ENCODE results near the gene KLHL3. TPM values are rescaled to one million over a fixed set of nuclear protein-coding genes. Genes with fewer than 3 reads are reported as not detected.

KLHL3 gene
- total and polyA plus RNA-seq, 9 donors = 2.6 to 4.8 (median 4.0) TPM

DNA sequence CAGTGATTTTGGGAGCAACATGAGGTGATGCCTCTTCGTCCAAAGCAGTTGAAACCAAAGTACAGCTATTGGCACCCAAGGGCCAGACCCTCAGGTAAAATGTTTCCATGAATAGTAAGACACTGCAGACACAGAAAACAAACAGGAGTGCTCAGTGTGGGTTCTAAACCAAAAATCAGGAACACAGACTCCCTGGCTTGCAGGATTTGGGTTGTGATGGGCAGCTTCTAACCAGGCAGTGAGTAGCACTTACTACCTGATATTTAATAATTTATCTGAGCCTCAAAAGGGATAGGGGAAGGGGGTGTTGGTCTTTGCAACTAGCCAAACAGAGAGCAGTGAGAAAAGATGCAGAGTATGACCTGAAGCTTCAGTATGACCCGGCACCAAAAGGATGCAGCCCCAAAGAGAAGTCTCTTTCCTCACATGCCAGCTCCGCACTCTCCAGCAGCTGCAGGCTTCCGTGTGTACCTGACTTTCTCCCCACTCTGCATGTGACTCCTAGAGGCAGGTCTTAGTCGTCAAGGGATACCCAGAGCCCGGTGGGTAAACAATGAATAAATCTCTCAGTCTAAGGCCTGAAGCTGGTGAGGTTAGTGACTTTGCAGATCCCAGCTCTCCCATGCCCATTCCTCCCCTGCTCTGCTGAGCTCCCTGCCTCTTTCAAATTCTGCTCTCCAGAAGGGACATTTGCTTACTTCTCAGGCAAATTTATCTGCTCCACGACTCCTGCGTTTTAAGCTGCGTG, 131.4 kb downstream of the KLHL3 start:
- Histone ChIP-seq H3K36me3 (ENCODE audit: control insufficient read depth, insufficient read depth, low read length) (no peaks in the 10 kb centered on the region), H3K4me1 (ENCODE audit: control insufficient read depth, insufficient read depth, low read length) (no peaks in the 10 kb centered on the region), H3K27me3 (ENCODE audit: control insufficient read depth, insufficient read depth, low read length) (no peaks in the 10 kb centered on the region), H3K27ac (ENCODE audit: low read length) (no peak overlapping the region), H3K4me3 (ENCODE audit: low read length) (no peak overlapping the region), H3K9me3 (replicated peaks; ENCODE audit: control insufficient read depth, low read depth, low read length) (no peaks in the 10 kb centered on the region)
- WGBS (ENCODE audit: insufficient coverage) = 41% methylated on average over 5 of the region's 9 CpGs
- DNase-seq = no peak

DNA sequence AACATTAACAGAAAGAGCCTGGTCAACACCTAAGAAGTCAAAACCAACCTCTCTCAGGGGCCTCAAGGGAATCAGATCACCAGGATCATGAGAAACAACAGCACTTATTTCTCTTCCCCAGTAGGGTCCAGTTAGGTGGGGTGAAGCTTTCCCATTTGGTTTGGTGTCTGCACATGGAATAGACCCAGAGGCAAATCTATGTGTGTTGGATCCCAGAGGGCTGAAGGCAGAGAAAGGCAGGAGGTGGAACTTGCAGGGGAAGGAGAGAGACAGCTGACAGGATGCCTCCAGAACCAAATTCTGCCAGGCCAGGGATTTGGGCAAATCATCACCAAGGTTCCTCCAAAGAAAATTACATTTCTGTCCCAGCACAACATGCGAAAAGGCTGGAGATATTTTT, 132.0 kb downstream of the KLHL3 start:
- no peak for DNase-seq
- no peaks in the 10 kb centered on the region for H3K27me3 ChIP-seq (ENCODE audit: control insufficient read depth, insufficient read depth, low read length)
- WGBS (ENCODE audit: insufficient coverage) = no CpG with 5 or more reads among the region's 1 CpG

DNA sequence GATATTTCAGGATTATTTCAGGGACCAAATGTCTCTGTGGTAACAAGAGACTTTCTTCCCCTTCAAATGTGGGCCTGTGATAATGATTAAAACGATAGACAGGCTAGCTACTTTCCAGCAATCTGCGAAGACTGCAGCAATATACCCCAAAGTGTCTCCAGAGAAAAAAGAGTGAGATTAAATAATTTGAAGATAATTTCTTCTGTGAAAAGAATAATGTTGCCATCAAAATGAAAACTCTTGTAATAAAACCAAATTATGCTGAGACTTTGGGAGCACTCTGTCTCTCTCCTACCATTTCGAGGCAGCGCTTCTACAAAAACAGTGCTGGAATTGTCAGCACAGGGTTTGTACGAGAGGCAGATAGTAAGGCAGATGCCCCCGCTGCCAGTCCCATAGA, 132.5 kb downstream of the KLHL3 start:
- 84% methylated on average over 4 of the region's 6 CpGs for WGBS (ENCODE audit: insufficient coverage)
- no peaks in the 10 kb centered on the region for H3K36me3 ChIP-seq (ENCODE audit: control insufficient read depth, insufficient read depth, low read length)
- no peaks in the 10 kb centered on the region for H3K9me3 ChIP-seq (replicated peaks; ENCODE audit: control insufficient read depth, low read depth, low read length)
- no peaks in the 10 kb centered on the region for H3K27me3 ChIP-seq (ENCODE audit: control insufficient read depth, insufficient read depth, low read length)
- H3K27ac ChIP-seq (ENCODE audit: low read length) = no peak overlapping the region
- no peak for DNase-seq
- no peak overlapping the region for H3K4me3 ChIP-seq (ENCODE audit: low read length)
- no peaks in the 10 kb centered on the region for H3K4me1 ChIP-seq (ENCODE audit: control insufficient read depth, insufficient read depth, low read length)

More for the DNA sequence above, 132.0 kb downstream of the KLHL3 start:
- Histone ChIP-seq H3K9me3 (replicated peaks; ENCODE audit: control insufficient read depth, low read depth, low read length) (no peaks in the 10 kb centered on the region), H3K36me3 (ENCODE audit: control insufficient read depth, insufficient read depth, low read length) (no peaks in the 10 kb centered on the region), H3K4me3 (ENCODE audit: low read length) (no peak overlapping the region), H3K4me1 (ENCODE audit: control insufficient read depth, insufficient read depth, low read length) (no peaks in the 10 kb centered on the region), H3K27ac (ENCODE audit: low read length) (no peak overlapping the region)

DNA sequence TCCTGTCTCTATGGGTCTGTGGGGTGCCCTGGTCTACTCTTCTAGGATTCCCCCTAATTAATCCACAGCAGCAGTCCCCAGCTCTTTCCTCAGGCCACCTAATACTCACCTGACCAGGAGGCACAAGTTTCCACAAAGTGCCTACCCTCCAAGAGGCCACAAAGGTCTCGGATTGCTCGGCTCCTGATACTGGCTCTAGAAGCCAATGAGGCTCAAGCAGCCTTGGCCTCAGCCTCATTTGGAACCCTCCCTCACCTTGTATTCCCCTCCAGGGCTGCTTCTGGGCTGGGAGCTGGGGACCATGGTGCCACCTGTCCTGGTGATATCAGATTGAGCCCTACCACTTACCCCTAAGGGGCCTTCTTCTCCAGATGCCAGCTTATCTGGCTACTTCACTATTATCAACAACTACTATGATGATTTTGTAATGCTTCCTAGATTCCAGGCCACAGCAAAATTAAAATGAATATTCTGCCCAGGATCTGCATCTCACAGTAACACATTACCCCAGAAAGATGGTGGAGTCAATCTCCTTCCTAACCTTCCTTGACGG, 133.1 kb downstream of the KLHL3 start:
- H3K36me3 ChIP-seq (ENCODE audit: control insufficient read depth, insufficient read depth, low read length) = no peaks in the 10 kb centered on the region

DNA sequence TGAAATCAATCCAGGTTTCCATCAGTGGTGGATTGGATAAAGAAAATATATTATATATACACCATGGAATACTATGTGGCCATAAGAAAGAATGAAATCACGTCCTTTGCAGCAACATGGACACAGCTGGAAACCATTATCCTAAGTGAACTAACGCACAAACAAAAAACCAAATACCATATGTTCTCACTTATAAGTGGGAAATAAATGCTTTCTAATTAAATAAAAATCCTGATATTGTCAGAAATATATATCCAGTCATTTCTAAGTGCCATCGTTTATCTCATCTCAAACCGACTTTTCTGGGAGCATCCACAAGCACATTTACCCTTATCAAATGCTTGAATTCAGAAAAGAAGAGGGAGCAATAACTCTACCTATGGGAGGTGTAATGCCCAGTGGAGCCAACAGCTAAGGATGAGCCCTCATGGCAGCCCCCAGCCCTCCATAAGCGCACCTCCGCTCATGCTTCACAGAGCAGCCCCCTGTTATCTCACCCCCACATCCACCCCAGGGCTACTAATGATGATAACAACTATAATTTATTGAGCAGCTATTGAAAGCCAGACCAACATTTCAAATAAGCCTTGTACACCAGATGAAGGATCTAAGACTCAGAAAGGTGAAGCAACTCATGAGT, 135.0 kb downstream of the KLHL3 start:
- no peaks in the 10 kb centered on the region for H3K27me3 ChIP-seq (ENCODE audit: control insufficient read depth, insufficient read depth, low read length)
- no CpG with 5 or more reads among the region's 6 CpGs for WGBS (ENCODE audit: insufficient coverage)

More for the DNA sequence above, 133.1 kb downstream of the KLHL3 start:
- H3K9me3 ChIP-seq (replicated peaks; ENCODE audit: control insufficient read depth, low read depth, low read length) = no peaks in the 10 kb centered on the region
- H3K27me3 ChIP-seq (ENCODE audit: control insufficient read depth, insufficient read depth, low read length) = no peaks in the 10 kb centered on the region
- no peak overlapping the region for H3K27ac ChIP-seq (ENCODE audit: low read length)
- no peak for DNase-seq
- 94% methylated on average over 2 of the region's 3 CpGs for WGBS (ENCODE audit: insufficient coverage)
- no peak overlapping the region for H3K4me3 ChIP-seq (ENCODE audit: low read length)
- H3K4me1 ChIP-seq (ENCODE audit: control insufficient read depth, insufficient read depth, low read length) = no peaks in the 10 kb centered on the region

DNA sequence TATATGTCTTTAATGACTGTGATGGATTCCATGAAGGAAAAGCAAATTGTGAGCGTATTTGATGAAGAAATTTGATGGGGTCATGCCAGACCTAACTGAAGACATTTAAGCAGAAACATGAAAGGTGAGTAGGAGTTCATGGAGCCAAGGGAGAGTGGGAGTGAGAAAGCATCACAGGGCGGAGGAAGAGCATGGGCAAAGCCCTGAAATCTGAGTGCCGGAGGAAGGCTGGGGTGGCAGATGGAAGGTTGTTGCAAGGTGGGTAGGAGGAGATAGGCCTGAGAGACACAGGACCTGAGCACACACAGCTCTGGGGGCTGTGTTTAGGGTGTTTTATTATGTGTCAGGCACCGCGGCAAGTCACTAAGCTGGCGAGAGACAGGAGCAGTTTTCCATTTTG, 136.4 kb downstream of the KLHL3 start:
- H3K4me1 ChIP-seq (ENCODE audit: control insufficient read depth, insufficient read depth, low read length) = peaks cover 5% of the 10 kb centered on the region
- no peak overlapping the region for H3K27ac ChIP-seq (ENCODE audit: low read length)
- H3K36me3 ChIP-seq (ENCODE audit: control insufficient read depth, insufficient read depth, low read length) = no peaks in the 10 kb centered on the region
- WGBS (ENCODE audit: insufficient coverage) = 77% methylated on average over 6 of the region's 6 CpGs
- no peaks in the 10 kb centered on the region for H3K9me3 ChIP-seq (replicated peaks; ENCODE audit: control insufficient read depth, low read depth, low read length)
- DNase-seq = no peak
- no peaks in the 10 kb centered on the region for H3K27me3 ChIP-seq (ENCODE audit: control insufficient read depth, insufficient read depth, low read length)
- H3K4me3 ChIP-seq (ENCODE audit: low read length) = no peak overlapping the region

More for the DNA sequence above, 135.0 kb downstream of the KLHL3 start:
- Histone ChIP-seq H3K36me3 (ENCODE audit: control insufficient read depth, insufficient read depth, low read length) (no peaks in the 10 kb centered on the region), H3K4me1 (ENCODE audit: control insufficient read depth, insufficient read depth, low read length) (peaks cover 5% of the 10 kb centered on the region), H3K4me3 (ENCODE audit: low read length) (no peak overlapping the region), H3K27ac (ENCODE audit: low read length) (no peak overlapping the region), H3K9me3 (replicated peaks; ENCODE audit: control insufficient read depth, low read depth, low read length) (no peaks in the 10 kb centered on the region)
- DNase-seq = peak; percentile 37

DNA sequence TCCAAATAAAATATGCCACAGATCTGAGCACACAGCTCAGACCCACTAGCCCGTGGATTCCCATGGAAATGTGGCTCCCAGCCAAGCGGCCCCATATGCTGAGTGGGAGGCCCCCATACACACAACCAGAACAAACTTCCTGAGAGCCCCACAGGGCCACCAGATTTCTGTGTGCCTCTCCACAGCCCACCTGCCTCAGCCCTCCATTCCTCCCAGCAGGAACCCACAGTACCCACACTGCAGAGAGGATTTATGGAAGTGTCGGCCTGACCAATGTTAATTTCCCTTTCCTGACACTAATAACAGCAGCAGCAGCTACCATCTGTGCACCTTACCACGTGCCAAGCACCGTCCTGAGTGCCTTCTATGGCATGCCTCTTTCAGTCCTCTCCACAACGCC, 137.5 kb downstream of the KLHL3 start:
- Histone ChIP-seq H3K36me3 (ENCODE audit: control insufficient read depth, insufficient read depth, low read length) (no peaks in the 10 kb centered on the region), H3K4me1 (ENCODE audit: control insufficient read depth, insufficient read depth, low read length) (peaks cover 5% of the 10 kb centered on the region), H3K4me3 (ENCODE audit: low read length) (no peak overlapping the region), H3K27me3 (ENCODE audit: control insufficient read depth, insufficient read depth, low read length) (no peaks in the 10 kb centered on the region), H3K27ac (ENCODE audit: low read length) (no peak overlapping the region), H3K9me3 (replicated peaks; ENCODE audit: control insufficient read depth, low read depth, low read length) (no peaks in the 10 kb centered on the region)
- no peak for DNase-seq
- WGBS (ENCODE audit: insufficient coverage) = 35% methylated on average over 6 of the region's 6 CpGs

DNA sequence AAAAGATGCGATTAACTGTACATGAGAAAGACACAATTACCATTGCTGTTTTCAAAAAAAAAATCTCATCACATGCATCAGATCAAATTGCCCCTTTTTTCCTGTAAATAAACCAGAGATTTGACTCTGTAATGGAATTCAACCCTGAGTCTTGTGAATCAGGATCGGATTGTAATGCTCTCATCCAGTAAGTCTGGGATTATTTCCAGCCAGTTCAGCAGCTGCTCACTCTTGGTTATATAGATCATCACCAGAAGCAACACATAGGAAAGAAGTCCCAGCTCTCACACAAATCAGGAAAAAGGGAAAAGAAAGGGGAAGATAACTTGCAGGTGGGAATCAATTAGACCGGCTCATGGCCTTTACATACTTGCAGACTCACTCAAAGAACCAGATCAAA, 138.9 kb downstream of the KLHL3 start:
- no peaks in the 10 kb centered on the region for H3K36me3 ChIP-seq (ENCODE audit: control insufficient read depth, insufficient read depth, low read length)
- peak; percentile 88 for DNase-seq
- H3K27ac ChIP-seq (ENCODE audit: low read length) = no peak overlapping the region
- no CpG with 5 or more reads among the region's 3 CpGs for WGBS (ENCODE audit: insufficient coverage)
- peaks cover 3% of the 10 kb centered on the region for H3K9me3 ChIP-seq (replicated peaks; ENCODE audit: control insufficient read depth, low read depth, low read length)
- H3K4me3 ChIP-seq (ENCODE audit: low read length) = no peak overlapping the region
- no peaks in the 10 kb centered on the region for H3K27me3 ChIP-seq (ENCODE audit: control insufficient read depth, insufficient read depth, low read length)
- peaks cover 5% of the 10 kb centered on the region for H3K4me1 ChIP-seq (ENCODE audit: control insufficient read depth, insufficient read depth, low read length)

DNA sequence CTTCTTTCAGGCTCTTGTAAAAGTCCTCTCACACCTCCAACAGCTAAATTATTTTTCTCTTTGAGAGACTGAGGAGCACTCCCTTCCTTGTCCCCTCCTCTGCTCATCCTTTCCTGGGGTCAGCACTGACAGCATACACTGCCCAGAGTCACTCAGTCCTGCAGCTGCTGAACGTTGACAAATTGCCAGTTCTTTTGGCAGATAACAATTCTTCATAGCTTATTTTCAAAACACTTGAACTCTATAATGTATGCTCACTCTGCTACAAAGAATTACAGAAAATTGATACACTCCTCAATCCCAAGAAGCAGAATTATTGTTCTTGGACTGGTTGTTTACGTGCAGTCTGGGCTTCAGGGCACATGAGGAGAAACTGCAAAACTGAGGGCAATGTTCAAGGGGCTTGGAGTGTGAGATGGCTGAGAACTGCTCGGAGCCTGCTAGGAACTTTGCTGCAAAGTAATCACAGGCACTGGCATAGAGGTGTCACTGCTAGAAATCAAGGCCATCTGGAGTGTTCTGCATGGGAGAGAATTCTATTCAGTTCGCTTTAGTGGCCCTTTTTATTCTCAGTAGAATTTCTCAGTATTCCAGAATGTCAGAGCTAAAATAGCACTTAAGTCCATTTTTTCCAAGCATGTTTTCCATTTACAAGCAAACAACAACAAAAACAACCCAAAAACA, 140.4 kb downstream of the KLHL3 start:
- Histone ChIP-seq H3K36me3 (ENCODE audit: control insufficient read depth, insufficient read depth, low read length) (no peaks in the 10 kb centered on the region), H3K9me3 (replicated peaks; ENCODE audit: control insufficient read depth, low read depth, low read length) (peaks cover 3% of the 10 kb centered on the region), H3K27me3 (ENCODE audit: control insufficient read depth, insufficient read depth, low read length) (no peaks in the 10 kb centered on the region), H3K4me1 (ENCODE audit: control insufficient read depth, insufficient read depth, low read length) (peaks cover 5% of the 10 kb centered on the region), H3K27ac (ENCODE audit: low read length) (no peak overlapping the region), H3K4me3 (ENCODE audit: low read length) (no peak overlapping the region)
- WGBS (ENCODE audit: insufficient coverage) = 7% methylated on average over 3 of the region's 4 CpGs
- DNase-seq = peak; percentile 71

DNA sequence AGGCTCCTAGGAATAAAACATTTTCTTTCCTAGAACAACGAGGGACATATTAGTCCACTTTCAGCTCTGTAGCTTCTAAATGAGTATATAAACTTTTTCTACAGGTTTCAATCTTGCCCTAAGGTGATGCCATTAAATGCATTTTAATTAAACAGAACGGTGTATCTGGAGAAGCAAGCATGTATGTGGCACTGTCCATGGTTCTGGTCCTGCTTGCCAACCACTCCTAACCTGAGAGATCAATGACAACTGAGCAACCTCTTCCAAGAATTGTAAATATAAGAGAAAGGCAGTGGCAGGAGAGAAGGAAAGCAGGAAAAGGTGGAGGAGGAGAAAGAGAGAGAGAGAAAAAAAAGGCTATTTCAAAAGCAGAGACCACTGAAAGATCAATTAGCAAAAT, 141.2 kb downstream of the KLHL3 start:
- WGBS (ENCODE audit: insufficient coverage) = no CpG with 5 or more reads among the region's 2 CpGs
- peaks cover 5% of the 10 kb centered on the region for H3K4me1 ChIP-seq (ENCODE audit: control insufficient read depth, insufficient read depth, low read length)
- peaks cover 3% of the 10 kb centered on the region for H3K9me3 ChIP-seq (replicated peaks; ENCODE audit: control insufficient read depth, low read depth, low read length)
- no peak for DNase-seq
- no peaks in the 10 kb centered on the region for H3K36me3 ChIP-seq (ENCODE audit: control insufficient read depth, insufficient read depth, low read length)
- H3K4me3 ChIP-seq (ENCODE audit: low read length) = no peak overlapping the region
- H3K27ac ChIP-seq (ENCODE audit: low read length) = no peak overlapping the region
- H3K27me3 ChIP-seq (ENCODE audit: control insufficient read depth, insufficient read depth, low read length) = no peaks in the 10 kb centered on the region

All from muscle of leg (tissue), 11 donors.